PC-9 (cell line): ENCODE data around the gene CDH12. TPM values are rescaled to one million over a fixed set of nuclear protein-coding genes. Genes with fewer than 3 reads are reported as not detected.

Experiments used
- BruUV-seq: library from RNA; stranded (reverse); fragments of 400-500 nt; replicated peaks from 2 replicates; lab custom pipeline; 2021; lab: Mats Ljungman, UMichigan
- CTCF ChIA-PET: fragments of 300-600 bp; sonication (Branson Sonifier 250); formaldehyde crosslinking; loops from one replicate; lab custom pipeline; 2022; ENCODE audit warnings: antibody characterized with exemption; lab: Charles Lee
- POLR2A ChIA-PET: fragments of 300-600 bp; sonication (Branson Sonifier 250); formaldehyde crosslinking; loops from one replicate; lab custom pipeline; 2022; ENCODE audit warnings: antibody characterized with exemption; ENCODE audit not compliant: unreplicated experiment; lab: Charles Lee
- DNase-seq, 2 experiments: peaks; one replicate each; pipeline versions ENCODE4 v3.0.0 to v3.0.0-alpha.2; 2015 to 2022; ENCODE audit warnings: mixed read lengths in 1 of 2
- H2AFZ ChIP-seq: fragments of 200-600 bp; sonication (generic); 2 replicates; pipeline ENCODE4 v1.8.1; 2017; ENCODE audit warnings: antibody characterized with exemption
- H3F3A ChIP-seq: fragments of 200-600 bp; sonication (generic); 2 replicates; pipeline ENCODE4 v1.8.1; 2017; ENCODE audit warnings: antibody characterized with exemption, mild to moderate bottlenecking, low read depth; ENCODE audit not compliant: insufficient read depth
- H3K27ac ChIP-seq: fragments of 200-600 bp; sonication (generic); 2 replicates; pipeline ENCODE4 v1.6.1; 2016; ENCODE audit warnings: mixed run types
- H3K27me3 ChIP-seq: fragments of 200-600 bp; sonication (generic); 2 replicates; pipeline ENCODE4 v1.6.1; 2016; ENCODE audit warnings: low read depth, mixed run types; ENCODE audit not compliant: insufficient read depth
- H3K36me3 ChIP-seq: fragments of 200-600 bp; sonication (generic); 2 replicates; pipeline ENCODE4 v1.6.1; 2016; ENCODE audit warnings: low read depth, mixed run types
- H3K4me1 ChIP-seq: fragments of 200-600 bp; sonication (generic); replicated peaks from 2 replicates; pipeline ENCODE4 v1.6.1; 2016; ENCODE audit warnings: mixed run types; ENCODE audit not compliant: insufficient read depth
- H3K4me2 ChIP-seq: fragments of 200-600 bp; sonication (generic); 2 replicates; pipeline ENCODE4 v1.6.1; 2017; ENCODE audit warnings: mixed run types
- H3K4me3 ChIP-seq: fragments of 200-600 bp; sonication (generic); 2 replicates; pipeline ENCODE4 v1.6.1; 2016; ENCODE audit warnings: mixed run types
- H3K79me2 ChIP-seq: fragments of 200-600 bp; sonication (generic); 2 replicates; pipeline ENCODE4 v1.6.1; 2017; ENCODE audit warnings: low read depth, mixed run types
- H3K9me2 ChIP-seq: fragments of 200-600 bp; sonication (generic); 2 replicates; pipeline ENCODE4 v1.8.1; 2017; ENCODE audit warnings: mild to moderate bottlenecking; ENCODE audit not compliant: insufficient read depth
- H3K9me3 ChIP-seq: fragments of 200-600 bp; sonication (generic); 2 replicates; pipeline ENCODE4 v1.8.1; 2016; ENCODE audit warnings: low read depth; ENCODE audit not compliant: insufficient read depth
- H4K20me1 ChIP-seq: fragments of 200-600 bp; sonication (generic); 2 replicates; pipeline ENCODE4 v1.8.1; 2017; ENCODE audit not compliant: insufficient read depth
- CTCF ChIP-seq: fragments of 200-600 bp; sonication (generic); conservative IDR thresholded peaks from 2 replicates; pipeline ENCODE4 v1.6.1; 2017; ENCODE audit warnings: mixed run types, antibody characterized with exemption, mild to moderate bottlenecking, moderate library complexity
- EZH2 ChIP-seq: fragments of 200-600 bp; sonication (generic); IDR thresholded peaks from 2 replicates; pipeline ENCODE4 v1.8.0; 2017; ENCODE audit warnings: antibody characterized with exemption, low read depth
- intact Hi-C: fragments of 100-400 bp; cut with micrococcal nuclease; formaldehyde crosslinking; loops from one replicate; pipeline ENCODE4 v1.10.0; 2022; ENCODE audit not compliant: unreplicated experiment
- total RNA-seq: library from RNA; stranded (reverse); gene quantifications from 2 replicates; pipeline ENCODE4 v1.2.3, GENCODE V29; 2021

Gene CDH12
- total RNA-seq, 1 experiment from 2014 or later, result not detected

- Histone ChIP-seq H3K4me2 (no peak overlapping the region), H3K79me2 (no peaks in the 10 kb centered on the region), H3K9me2 (no peaks in the 10 kb centered on the region), H3K4me3 (no peak overlapping the region), H3F3A (no peaks in the 10 kb centered on the region), H3K27me3 (no peaks in the 10 kb centered on the region), H4K20me1 (no peaks in the 10 kb centered on the region), H3K9me3 (no peaks in the 10 kb centered on the region), H2AFZ (no peak overlapping the region), H3K27ac (no peak overlapping the region), H3K36me3 (no peaks in the 10 kb centered on the region), H3K4me1 (no peaks in the 10 kb centered on the region)
- ChIA-PET CTCF (no interaction called here), POLR2A (no interaction called here)
- no peak for DNase-seq
- intact Hi-C loops, result loop anchor here (5.0 kb wide), 1 partner anchor 399 kb away; no protein-coding TSS in a partner anchor
- BruUV-seq, result no TSS peak
- TF ChIP-seq CTCF (no peak), EZH2 (no peak)
Measured at GRCh38 chr5:21818370-21818720, 1034.8 kb downstream of the CDH12 start.

- Histone ChIP-seq H2AFZ (no peak overlapping the region), H3K9me2 (no peaks in the 10 kb centered on the region), H3F3A (no peaks in the 10 kb centered on the region), H3K4me2 (no peak overlapping the region), H3K27ac (no peak overlapping the region), H3K79me2 (no peaks in the 10 kb centered on the region), H4K20me1 (no peaks in the 10 kb centered on the region), H3K9me3 (no peaks in the 10 kb centered on the region), H3K36me3 (no peaks in the 10 kb centered on the region), H3K4me1 (no peaks in the 10 kb centered on the region), H3K27me3 (no peaks in the 10 kb centered on the region), H3K4me3 (no peak overlapping the region)
- DNase-seq, result no peak
- TF ChIP-seq EZH2 (no peak), CTCF (peak; percentile 72)
- CTCF ChIA-PET, result no interaction called here
- BruUV-seq, result no TSS peak
- POLR2A ChIA-PET, result no interaction called here
- intact Hi-C loops, result loop anchor here (5.0 kb wide), 1 partner anchor 399 kb away; no protein-coding TSS in a partner anchor
Measured at GRCh38 chr5:21817668-21818369, 1035.3 kb downstream of the CDH12 start.

GRCh38 chr5:21810737-21811316 is 1042.3 kb downstream of the CDH12 start:
- H3K27me3 ChIP-seq, result no peaks in the 10 kb centered on the region
- H3K36me3 ChIP-seq, result no peaks in the 10 kb centered on the region
- no peak for DNase-seq
- ChIA-PET CTCF (no interaction called here), POLR2A (no interaction called here)
- no peak overlapping the region for H2AFZ ChIP-seq
- H3K79me2 ChIP-seq, result no peaks in the 10 kb centered on the region
- H3K4me1 ChIP-seq, result peaks cover 6% of the 10 kb centered on the region
- no peak overlapping the region for H3K4me2 ChIP-seq
- H3K9me3 ChIP-seq, result no peaks in the 10 kb centered on the region
- no TSS peak for BruUV-seq
- H3K4me3 ChIP-seq, result no peak overlapping the region
- no peaks in the 10 kb centered on the region for H3K9me2 ChIP-seq
- intact Hi-C loops, result loop anchor here (5.0 kb wide), 1 partner anchor 1326 kb away; no protein-coding TSS in a partner anchor
- no peak overlapping the region for H3K27ac ChIP-seq
- H3F3A ChIP-seq, result no peaks in the 10 kb centered on the region
- no peaks in the 10 kb centered on the region for H4K20me1 ChIP-seq
- TF ChIP-seq EZH2 (no peak), CTCF (peak; percentile 74)
